ENCODE results near the gene EIF5. TPM values are rescaled to one million over a fixed set of nuclear protein-coding genes. Genes with fewer than 3 reads are reported as not detected.

Gene EIF5
- total RNA-seq, 2 donors from 2014 or later, result 267 to 339 TPM

- Histone ChIP-seq H3K4me1 (ENCODE audit: control insufficient read depth, insufficient read depth, low read length) (no peaks in the 10 kb centered on the region), H3K4me3 (ENCODE audit: low read length) (no peak overlapping the region), H3K27me3 (ENCODE audit: control insufficient read depth, insufficient read depth, low read length, poor library complexity, severe bottlenecking) (no peaks in the 10 kb centered on the region), H3K9ac (ENCODE audit: extremely low read depth, low read length, poor library complexity, severe bottlenecking) (no peak overlapping the region), H3K9me3 (ENCODE audit: control insufficient read depth, low read length) (no peaks in the 10 kb centered on the region), H3K27ac (ENCODE audit: low read depth, low read length) (no peak overlapping the region), H3K36me3 (ENCODE audit: control insufficient read depth, insufficient read depth, low read length) (peaks cover 87% of the 10 kb centered on the region)
- Mint-ChIP-seq H3K27me3 (ENCODE audit: insufficient read depth) (no peaks in the 10 kb centered on the region), H3K9me3 (no peaks in the 10 kb centered on the region), H3K4me3 (no peak overlapping the region), H3K36me3 (ENCODE audit: low read depth) (peaks cover 85% of the 10 kb centered on the region), H3K4me1 (no peaks in the 10 kb centered on the region), H3K27ac (no peak overlapping the region)
- DNase-seq, result no peak
- 95% methylated on average over 4 to 5 of the region's 5 CpGs for WGBS, 2 experiments (ENCODE audit: insufficient coverage in 1 of 2, insufficient read length in 1 of 2)
- no peak for TF ChIP-seq CTCF (conservative IDR thresholded peaks at IDR 0.05)
Measured at GRCh38 chr14:103341250-103342129, 7.5 kb downstream of the EIF5 start.

- Mint-ChIP-seq H3K36me3 (ENCODE audit: low read depth) (peaks cover 67% of the 10 kb centered on the region), H3K27me3 (ENCODE audit: insufficient read depth) (no peaks in the 10 kb centered on the region), H3K4me3 (no peak overlapping the region), H3K9me3 (no peaks in the 10 kb centered on the region), H3K27ac (no peak overlapping the region), H3K4me1 (peaks cover 8% of the 10 kb centered on the region)
- no peak for TF ChIP-seq CTCF (conservative IDR thresholded peaks at IDR 0.05)
- Histone ChIP-seq H3K27me3 (ENCODE audit: control insufficient read depth, insufficient read depth, low read length, poor library complexity, severe bottlenecking) (no peaks in the 10 kb centered on the region), H3K36me3 (ENCODE audit: control insufficient read depth, insufficient read depth, low read length) (peaks cover 68% of the 10 kb centered on the region), H3K9me3 (ENCODE audit: control insufficient read depth, low read length) (no peaks in the 10 kb centered on the region), H3K4me3 (ENCODE audit: low read length) (no peak overlapping the region), H3K27ac (ENCODE audit: low read depth, low read length) (no peak overlapping the region), H3K4me1 (ENCODE audit: control insufficient read depth, insufficient read depth, low read length) (no peaks in the 10 kb centered on the region), H3K9ac (ENCODE audit: extremely low read depth, low read length, poor library complexity, severe bottlenecking) (no peak overlapping the region)
- DNase-seq, result no peak
- WGBS, 2 experiments (ENCODE audit: insufficient coverage in 1 of 2, insufficient read length in 1 of 2), result 95% methylated on average over 3 to 4 of the region's 4 CpGs
Measured at GRCh38 chr14:103343164-103343879, 9.3 kb downstream of the EIF5 start.

- Mint-ChIP-seq H3K4me3 (no peak overlapping the region), H3K9me3 (no peaks in the 10 kb centered on the region), H3K27me3 (ENCODE audit: insufficient read depth) (no peaks in the 10 kb centered on the region), H3K36me3 (ENCODE audit: low read depth) (peaks cover 58% of the 10 kb centered on the region), H3K27ac (peak overlapping the region; percentile 28), H3K4me1 (peaks cover 8% of the 10 kb centered on the region)
- H3K9me3 ChIP-seq (ENCODE audit: control insufficient read depth, low read length), result no peaks in the 10 kb centered on the region
- DNase-seq, result no peak
- no peaks in the 10 kb centered on the region for H3K4me1 ChIP-seq (ENCODE audit: control insufficient read depth, insufficient read depth, low read length)
- H3K36me3 ChIP-seq (ENCODE audit: control insufficient read depth, insufficient read depth, low read length), result peaks cover 60% of the 10 kb centered on the region
- TF ChIP-seq CTCF (conservative IDR thresholded peaks at IDR 0.05), result peak; percentile 42
- H3K9ac ChIP-seq (ENCODE audit: extremely low read depth, low read length, poor library complexity, severe bottlenecking), result no peak overlapping the region
- H3K27ac ChIP-seq (ENCODE audit: low read depth, low read length), result no peak overlapping the region
- WGBS, 2 experiments (ENCODE audit: insufficient coverage in 1 of 2, insufficient read length in 1 of 2), result 96 to 100% methylated on average over 2 to 5 of the region's 5 CpGs
- no peaks in the 10 kb centered on the region for H3K27me3 ChIP-seq (ENCODE audit: control insufficient read depth, insufficient read depth, low read length, poor library complexity, severe bottlenecking)
- no peak overlapping the region for H3K4me3 ChIP-seq (ENCODE audit: low read length)
Measured at GRCh38 chr14:103343905-103344797, 10.1 kb downstream of the EIF5 start.

Data from endodermal cell (in vitro differentiated cells).